ENCODE measurements around the gene CAPN9. TPM values are rescaled to one million over a fixed set of nuclear protein-coding genes. Genes with fewer than 3 reads are reported as not detected.

Gene CAPN9
- total and polyA plus RNA-seq, 8 donors, result 0.08 to 0.73 (median 0.28) TPM; not detected in 5

DNA sequence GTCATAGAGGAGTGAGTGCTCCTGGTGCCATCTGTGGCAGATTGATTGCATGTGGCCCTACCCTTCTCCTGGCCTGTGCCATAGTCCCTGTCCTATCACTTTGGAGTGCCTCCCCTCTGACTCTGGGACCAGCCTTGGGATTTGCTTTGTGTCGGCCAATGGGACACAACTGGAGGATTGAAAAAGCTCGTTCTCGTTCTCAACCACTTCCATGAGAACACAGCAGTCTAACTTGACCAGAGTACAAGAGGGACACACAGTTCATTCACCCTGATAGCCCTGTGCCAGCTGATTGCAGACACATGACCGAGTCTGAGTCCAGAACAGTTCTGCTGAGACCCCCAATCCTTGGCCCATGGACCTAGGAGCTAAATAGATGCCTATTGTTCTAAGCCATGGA, 73.4 kb downstream of the CAPN9 start:
- TF ChIP-seq CTCF (IDR thresholded peaks at IDR 0.05), result no peak
- Histone ChIP-seq H3K9me3 (no peaks in the 10 kb centered on the region), H3K27me3 (no peaks in the 10 kb centered on the region), H3K4me1 (peaks cover 17 to 27% (median 19%) of the 10 kb centered on the region in 3 donors), H3K36me3 (no peaks in the 10 kb centered on the region), H3K4me3 (no peak overlapping the region), H3K27ac (no peak overlapping the region)
- FAIRE-seq (no peak), DNase-seq (no peak), ATAC-seq (no peak)
- intact Hi-C loops (cut with DNase I), result no loop called here
- 88 to 99% methylated on average over 4 of the region's 4 CpGs for WGBS, 2 donors

DNA sequence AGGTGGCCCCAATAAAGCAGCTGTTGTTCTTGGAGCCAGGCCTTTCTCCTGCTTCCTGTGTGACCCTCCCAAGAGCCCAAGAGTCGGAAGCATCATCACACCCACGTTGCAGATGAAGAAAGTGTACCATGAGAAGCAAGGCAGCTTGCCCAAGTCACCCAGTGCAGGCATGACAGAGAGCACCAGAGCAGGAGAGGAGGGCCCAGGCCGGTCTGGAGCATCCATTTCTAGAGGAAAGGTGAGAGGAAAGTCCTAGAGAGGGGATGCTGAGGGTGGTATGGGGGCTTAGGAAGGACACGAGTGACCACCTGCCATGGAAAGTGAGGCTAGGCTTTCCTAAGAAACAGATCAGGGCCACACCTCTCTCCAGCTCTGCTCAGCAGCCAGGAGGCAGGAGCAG, 74.2 kb downstream of the CAPN9 start:
- DNase-seq, result no peak
- intact Hi-C loops (cut with DNase I), result no loop called here
- ATAC-seq, result no peak
- no peak for FAIRE-seq
- 73 to 86% methylated on average over 4 of the region's 4 CpGs for WGBS, 2 donors
- no peak overlapping the region for H3K27ac ChIP-seq
- TF ChIP-seq CTCF (IDR thresholded peaks at IDR 0.05), result no peak
- no peaks in the 10 kb centered on the region for H3K9me3 ChIP-seq
- peaks cover 25 to 34% (median 27%) of the 10 kb centered on the region in 3 donors for H3K4me1 ChIP-seq
- H3K36me3 ChIP-seq, result no peaks in the 10 kb centered on the region
- H3K4me3 ChIP-seq, result no peak overlapping the region
- no peaks in the 10 kb centered on the region for H3K27me3 ChIP-seq

GRCh38 chr1:230822092-230822581, 74.9 kb downstream of the CAPN9 start:
- H3K4me3 ChIP-seq, result no peak overlapping the region
- no peaks in the 10 kb centered on the region for H3K9me3 ChIP-seq
- H3K27ac ChIP-seq, result no peak overlapping the region
- H3K4me1 ChIP-seq, result peaks cover 28 to 42% (median 28%) of the 10 kb centered on the region in 3 donors
- no peak for ATAC-seq
- no peak for TF ChIP-seq CTCF (IDR thresholded peaks at IDR 0.05)
- H3K36me3 ChIP-seq, result no peaks in the 10 kb centered on the region
- no peaks in the 10 kb centered on the region for H3K27me3 ChIP-seq
- no peak for FAIRE-seq
- intact Hi-C loops (cut with DNase I), result no loop called here
- WGBS, 2 donors, result 85 to 89% methylated on average over 13 of the region's 13 CpGs
- DNase-seq, result no peak

DNA sequence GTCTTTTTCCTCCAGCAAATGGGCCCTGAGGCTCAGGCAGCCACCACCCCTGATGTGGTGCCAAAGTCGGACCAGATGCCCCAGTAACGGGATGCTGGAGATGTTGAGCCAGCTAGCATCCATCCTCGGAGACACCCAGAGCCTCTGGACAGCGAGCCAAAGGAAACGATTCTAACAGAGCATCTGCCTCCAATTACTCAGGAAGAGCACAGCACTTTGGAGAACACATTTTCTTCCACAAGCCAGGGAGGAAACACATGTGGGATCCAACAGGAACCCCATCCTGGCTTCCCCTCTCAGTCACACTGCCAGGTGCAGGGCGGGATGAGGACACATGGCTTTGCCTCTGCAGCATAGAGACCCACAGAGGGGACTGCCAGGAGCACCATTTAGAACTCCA, 76.2 kb downstream of the CAPN9 start:
- ATAC-seq (no peak), DNase-seq (no peak), FAIRE-seq (no peak)
- intact Hi-C loops (cut with DNase I), result no loop called here
- H3K4me3 ChIP-seq, result no peak overlapping the region
- 74 to 82% methylated on average over 6 of the region's 6 CpGs for WGBS, 2 donors
- H3K9me3 ChIP-seq, result no peaks in the 10 kb centered on the region
- peaks cover 28 to 44% (median 28%) of the 10 kb centered on the region in 3 donors for H3K4me1 ChIP-seq
- no peak for TF ChIP-seq CTCF (IDR thresholded peaks at IDR 0.05)
- peak overlapping the region; percentile 70 to 94 (median 90) for H3K27ac ChIP-seq
- no peaks in the 10 kb centered on the region for H3K36me3 ChIP-seq
- H3K27me3 ChIP-seq, result no peaks in the 10 kb centered on the region

- WGBS, 2 donors, result 21 to 22% methylated on average over 3 of the region's 3 CpGs
- Histone ChIP-seq H3K4me1 (peaks cover 28 to 44% (median 28%) of the 10 kb centered on the region in 3 donors), H3K4me3 (no peak overlapping the region), H3K36me3 (no peaks in the 10 kb centered on the region), H3K27me3 (no peaks in the 10 kb centered on the region), H3K9me3 (no peaks in the 10 kb centered on the region), H3K27ac (peak overlapping the region; percentile 70 to 94 (median 90))
- intact Hi-C loops (cut with DNase I), result no loop called here
- TF ChIP-seq CTCF (IDR thresholded peaks at IDR 0.05), result no peak
- peak in 5 of 6 donors; percentile 35 to 66 (median 52) for DNase-seq
- ATAC-seq, result peak; percentile 26 to 57 (median 36)
- no peak for FAIRE-seq
These were observed 76.8 kb downstream of the CAPN9 start for GRCh38 chr1:230823931-230824381.
